MM.1S (cell line): ENCODE measurements around the gene GATA2.

Source experiments
- DNase-seq: peaks from one replicate; pipeline ENCODE4 v3.0.0-alpha.2; 2015
- H2AFZ ChIP-seq: fragments of 300-600 bp; sonication (generic); 2 replicates; pipeline ENCODE4 v1.6.0; 2016; ENCODE audit warnings: antibody characterized with exemption, low read length
- H3F3A ChIP-seq: fragments of 300-600 bp; sonication (generic); 2 replicates; pipeline ENCODE4 v1.6.1; 2016; ENCODE audit warnings: mild to moderate bottlenecking, antibody characterized with exemption, low read length, moderate library complexity, mixed read lengths; ENCODE audit not compliant: insufficient read depth
- H3K27ac ChIP-seq: fragments of 300-600 bp; sonication (generic); 2 replicates; pipeline ENCODE4 v1.5.1; 2016; ENCODE audit warnings: mild to moderate bottlenecking, low read length
- H3K27me3 ChIP-seq: fragments of 300-600 bp; sonication (generic); replicated peaks from 2 replicates; pipeline ENCODE4 v1.6.0; 2016; ENCODE audit warnings: low read length; ENCODE audit not compliant: insufficient read depth
- H3K36me3 ChIP-seq: fragments of 300-600 bp; sonication (generic); replicated peaks from 2 replicates; pipeline ENCODE4 v1.6.1; 2016; ENCODE audit warnings: mild to moderate bottlenecking, low read length, mixed read lengths; ENCODE audit not compliant: insufficient read depth
- H3K4me1 ChIP-seq: fragments of 300-600 bp; sonication (generic); 2 replicates; pipeline ENCODE4 v1.6.1; 2016; ENCODE audit warnings: low read length, mixed read lengths
- H3K4me2 ChIP-seq: fragments of 300-600 bp; sonication (generic); 2 replicates; pipeline ENCODE4 v1.6.0; 2016; ENCODE audit warnings: low read depth, low read length
- H3K4me3 ChIP-seq: fragments of 300-600 bp; sonication (generic); 2 replicates; pipeline ENCODE4 v1.5.1; 2016; ENCODE audit warnings: low read length, mixed read lengths
- H3K79me2 ChIP-seq: fragments of 300-600 bp; sonication (generic); 2 replicates; pipeline ENCODE4 v1.6.1; 2016; ENCODE audit warnings: mixed run types, low read length, mixed read lengths
- H3K9ac ChIP-seq: fragments of 300-600 bp; sonication (generic); 2 replicates; pipeline ENCODE4 v1.6.1; 2016; ENCODE audit warnings: low read length, mixed read lengths
- H3K9me2 ChIP-seq: fragments of 300-600 bp; sonication (generic); replicated peaks from 2 replicates; pipeline ENCODE4 v1.6.1; 2016; ENCODE audit warnings: mild to moderate bottlenecking, low read length, mixed read lengths; ENCODE audit not compliant: insufficient read depth
- H3K9me3 ChIP-seq: fragments of 300-600 bp; sonication (generic); replicated peaks from 2 replicates; pipeline ENCODE4 v1.6.1; 2016; ENCODE audit warnings: mild to moderate bottlenecking, low read length, mixed read lengths; ENCODE audit not compliant: insufficient read depth
- H4K20me1 ChIP-seq: fragments of 300-600 bp; sonication (generic); 2 replicates; pipeline ENCODE4 v1.6.1; 2016; ENCODE audit warnings: mild to moderate bottlenecking, low read length, moderate library complexity, mixed read lengths; ENCODE audit not compliant: insufficient read depth
- EZH2 ChIP-seq: fragments of 300-600 bp; sonication (generic); optimal IDR thresholded peaks from 2 replicates; pipeline ENCODE3; 2017; ENCODE audit warnings: low read depth, mild to moderate bottlenecking, antibody characterized with exemption, low read length, mixed read lengths
- EZH2phosphoT487 ChIP-seq: fragments of 300-600 bp; sonication (generic); IDR thresholded peaks from 2 replicates; pipeline ENCODE4 v1.6.1; 2018; ENCODE audit warnings: antibody characterized with exemption, low read length
- TF ChIP-seq, protein P1 (sequence below): fragments of 300-600 bp; sonication (generic); IDR thresholded peaks from 2 replicates; pipeline ENCODE4 v1.5.1; 2016; ENCODE audit warnings: antibody characterized with exemption, low read length, mixed read lengths

The GATA2 gene

DNA sequence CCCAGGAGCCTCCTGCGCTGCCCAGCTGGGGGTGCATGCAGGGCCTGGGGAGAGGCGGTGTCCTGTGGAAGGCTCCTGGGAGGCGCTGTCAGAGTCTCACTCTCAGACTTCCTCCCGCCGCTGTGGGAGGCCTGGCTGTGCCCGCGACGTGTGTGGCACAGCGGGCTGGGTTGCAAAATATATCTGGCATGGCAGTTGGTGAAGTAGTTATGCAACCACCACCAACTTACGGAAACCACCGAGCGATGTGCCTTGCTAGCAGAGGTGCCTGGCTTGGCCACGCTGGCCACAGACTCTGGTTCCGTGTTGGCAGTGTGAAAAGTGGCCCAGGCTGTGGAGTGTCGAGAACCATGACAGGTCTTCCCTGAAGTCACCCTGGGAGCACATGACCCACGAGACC is 30.6 kb upstream of the GATA2 start:
- no peaks in the 10 kb centered on the region for H3K9me3 ChIP-seq
- H3K27ac ChIP-seq: no peak overlapping the region
- no peak overlapping the region for H3K4me2 ChIP-seq
- no peaks in the 10 kb centered on the region for H3K79me2 ChIP-seq
- no peaks in the 10 kb centered on the region for H3K4me1 ChIP-seq
- no peak overlapping the region for H2AFZ ChIP-seq
- H3K4me3 ChIP-seq: no peak overlapping the region
- H3K36me3 ChIP-seq: no peaks in the 10 kb centered on the region
- no peaks in the 10 kb centered on the region for H4K20me1 ChIP-seq
- no peak overlapping the region for H3K9ac ChIP-seq
- H3F3A ChIP-seq: no peaks in the 10 kb centered on the region
- TF ChIP-seq EZH2 (no peak), EZH2phosphoT487 (no peak)
- TF ChIP-seq, protein P1, sequence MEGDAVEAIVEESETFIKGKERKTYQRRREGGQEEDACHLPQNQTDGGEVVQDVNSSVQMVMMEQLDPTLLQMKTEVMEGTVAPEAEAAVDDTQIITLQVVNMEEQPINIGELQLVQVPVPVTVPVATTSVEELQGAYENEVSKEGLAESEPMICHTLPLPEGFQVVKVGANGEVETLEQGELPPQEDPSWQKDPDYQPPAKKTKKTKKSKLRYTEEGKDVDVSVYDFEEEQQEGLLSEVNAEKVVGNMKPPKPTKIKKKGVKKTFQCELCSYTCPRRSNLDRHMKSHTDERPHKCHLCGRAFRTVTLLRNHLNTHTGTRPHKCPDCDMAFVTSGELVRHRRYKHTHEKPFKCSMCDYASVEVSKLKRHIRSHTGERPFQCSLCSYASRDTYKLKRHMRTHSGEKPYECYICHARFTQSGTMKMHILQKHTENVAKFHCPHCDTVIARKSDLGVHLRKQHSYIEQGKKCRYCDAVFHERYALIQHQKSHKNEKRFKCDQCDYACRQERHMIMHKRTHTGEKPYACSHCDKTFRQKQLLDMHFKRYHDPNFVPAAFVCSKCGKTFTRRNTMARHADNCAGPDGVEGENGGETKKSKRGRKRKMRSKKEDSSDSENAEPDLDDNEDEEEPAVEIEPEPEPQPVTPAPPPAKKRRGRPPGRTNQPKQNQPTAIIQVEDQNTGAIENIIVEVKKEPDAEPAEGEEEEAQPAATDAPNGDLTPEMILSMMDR: no peak
- no peaks in the 10 kb centered on the region for H3K9me2 ChIP-seq
- no peak for DNase-seq
- peaks cover 35% of the 10 kb centered on the region for H3K27me3 ChIP-seq

DNA sequence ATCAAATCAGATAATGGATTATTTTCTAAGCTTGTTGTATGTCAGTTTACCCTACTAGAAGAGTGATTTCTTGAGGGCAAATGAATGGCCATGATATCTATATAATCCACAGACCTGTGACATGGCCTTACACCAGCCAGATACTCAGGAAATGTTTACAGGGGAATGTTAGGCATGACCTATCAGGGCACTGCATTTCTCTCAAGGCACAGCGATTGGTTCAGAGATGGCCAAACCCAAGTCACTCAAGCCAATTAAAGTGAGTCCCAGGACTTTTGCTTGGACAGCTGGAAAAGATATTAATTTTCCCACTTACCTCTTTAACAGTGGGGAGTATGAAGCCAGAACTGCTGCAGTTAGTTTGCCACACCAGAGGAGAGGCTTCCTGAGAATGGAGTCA is 28.7 kb upstream of the GATA2 start:
- Histone ChIP-seq H4K20me1 (no peaks in the 10 kb centered on the region), H3K4me3 (no peak overlapping the region), H3K9me3 (no peaks in the 10 kb centered on the region), H3F3A (no peaks in the 10 kb centered on the region), H3K79me2 (no peaks in the 10 kb centered on the region), H3K27ac (no peak overlapping the region), H3K9me2 (no peaks in the 10 kb centered on the region), H3K4me2 (no peak overlapping the region), H2AFZ (no peak overlapping the region), H3K9ac (no peak overlapping the region), H3K4me1 (no peaks in the 10 kb centered on the region), H3K27me3 (peaks cover 35% of the 10 kb centered on the region), H3K36me3 (no peaks in the 10 kb centered on the region)
- DNase-seq: no peak
- TF ChIP-seq EZH2: no peak
- TF ChIP-seq, protein P1: no peak
- TF ChIP-seq EZH2phosphoT487: no peak

DNA sequence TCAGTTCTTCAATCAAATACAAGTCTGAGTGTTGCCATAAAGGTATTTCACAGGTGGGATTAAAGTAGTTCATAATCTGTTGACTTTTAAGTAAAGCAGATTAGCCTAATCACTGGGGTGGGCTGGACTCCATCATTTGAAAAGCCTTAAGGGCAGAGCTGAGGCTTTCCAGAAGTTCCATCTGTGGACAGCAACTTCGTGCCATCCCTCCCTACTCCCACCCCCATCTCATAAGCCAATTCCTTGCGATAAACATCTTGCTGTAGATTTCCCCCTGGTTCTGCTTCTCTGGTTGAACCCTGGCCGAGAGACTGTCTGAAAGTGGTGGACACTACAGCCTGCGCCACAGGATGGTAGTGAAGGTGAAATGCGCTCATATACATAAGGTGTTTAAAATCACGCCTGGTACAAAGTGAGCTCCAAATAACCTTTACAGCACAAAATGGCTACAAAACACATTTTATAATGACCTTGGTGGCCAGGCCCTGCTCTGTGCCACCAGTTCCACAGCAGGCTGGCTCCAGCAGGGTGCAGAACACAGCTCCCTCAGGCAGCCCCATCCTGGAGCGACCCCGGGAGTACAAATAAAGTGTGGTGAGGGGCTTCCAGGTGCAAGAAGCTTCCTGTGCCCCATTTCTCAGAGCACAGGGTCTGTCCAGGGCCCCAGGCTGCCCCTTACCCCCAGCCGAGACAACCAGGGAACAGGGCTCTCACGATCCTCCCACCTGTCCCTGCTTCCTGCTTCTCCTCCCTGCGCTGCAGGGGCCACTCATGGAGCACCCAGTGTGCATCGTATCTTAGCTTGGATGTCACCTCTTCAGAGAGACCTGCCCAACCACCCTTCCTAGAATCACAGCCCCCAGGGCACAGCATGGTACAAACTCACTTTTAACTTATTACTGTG is 25.8 kb upstream of the GATA2 start:
- H3K36me3 ChIP-seq: no peaks in the 10 kb centered on the region
- no peaks in the 10 kb centered on the region for H3K79me2 ChIP-seq
- peaks cover 35% of the 10 kb centered on the region for H3K27me3 ChIP-seq
- no peak for DNase-seq
- H3F3A ChIP-seq: no peaks in the 10 kb centered on the region
- no peaks in the 10 kb centered on the region for H4K20me1 ChIP-seq
- no peak overlapping the region for H3K4me3 ChIP-seq
- no peak overlapping the region for H3K4me2 ChIP-seq
- no peak overlapping the region for H2AFZ ChIP-seq
- H3K9ac ChIP-seq: no peak overlapping the region
- H3K9me3 ChIP-seq: no peaks in the 10 kb centered on the region
- H3K27ac ChIP-seq: no peak overlapping the region
- no peaks in the 10 kb centered on the region for H3K4me1 ChIP-seq
- no peaks in the 10 kb centered on the region for H3K9me2 ChIP-seq
- TF ChIP-seq, protein P1: no peak
